GM12878 (cell line): ENCODE data around the gene NPFFR2. TPM values are rescaled to one million over a fixed set of nuclear protein-coding genes. Genes with fewer than 3 reads are reported as not detected.

ENCODE experiments used
- ATAC-seq: fragments of 200-7000 bp; cut with Tn5 transposase; 3 replicates; pipeline ENCODE4 v1.9.1; 2020; ENCODE audit warnings: mild to moderate bottlenecking, moderate library complexity
- BruUV-seq: library from RNA; stranded (reverse); fragments of 400-500 nt; replicated peaks from 2 replicates; lab custom pipeline; 2021; lab: Mats Ljungman, UMichigan
- CTCF ChIA-PET: fragments of 300-600 bp; sonication (Branson Sonifier 250); formaldehyde crosslinking; extraction: SDS; loops from one replicate; lab custom pipeline; 2021; ENCODE audit warnings: inconsistent platforms; lab: Yijun Ruan, JAX
- POLR2A ChIA-PET: fragments of 350-600 bp; formaldehyde crosslinking; extraction: SDS; loops from one replicate; lab custom pipeline; 2021; ENCODE audit warnings: inconsistent platforms; lab: Charles Lee
- RAD21 ChIA-PET: fragments of 300-600 bp; sonication (Branson Sonifier 250); formaldehyde crosslinking; loops from one replicate; lab custom pipeline; 2023; ENCODE audit warnings: antibody characterized with exemption; ENCODE audit not compliant: unreplicated experiment; lab: Charles Lee
- SMC1A ChIA-PET: fragments of 300-600 bp; sonication (Branson Sonifier 250); formaldehyde crosslinking; loops from one replicate; lab custom pipeline; 2023; ENCODE audit not compliant: unreplicated experiment, uncharacterized antibody; lab: Charles Lee
- DNase-seq: peaks from one replicate; pipeline ENCODE4 v3.0.0-alpha.2; 2011; ENCODE audit warnings: low read depth, low spot score
- FAIRE-seq: peaks from 3 replicates; lab custom pipeline; 2011; peaks lifted over from hg19 to GRCh38; lab: Jason Lieb, UNC
- H2AFZ ChIP-seq: 2 replicates; pipeline ENCODE4 v1.6.0; 2011; ENCODE audit warnings: low read depth, low read length, control low read depth; ENCODE audit not compliant: control insufficient read depth
- H3K27ac ChIP-seq: 2 replicates; pipeline ENCODE4 v1.5.1; 2011; ENCODE audit warnings: control low read depth; ENCODE audit not compliant: control insufficient read depth, insufficient read depth
- H3K27me3 ChIP-seq, 2 experiments: replicated peaks in 1 of 2; 2 replicates each; pipeline versions ENCODE4 v1.6.0 to v1.6.1; 2011; ENCODE audit warnings: low read length in 1 of 2; ENCODE audit not compliant: control insufficient read depth in 2 of 2, insufficient read depth in 2 of 2
- H3K36me3 ChIP-seq, 2 experiments: 2 replicates each; pipeline ENCODE4 v1.5.1; 2011; ENCODE audit warnings: low read length in 1 of 2; ENCODE audit not compliant: control insufficient read depth in 2 of 2, insufficient read depth in 2 of 2
- H3K4me1 ChIP-seq: 2 replicates; pipeline ENCODE4 v1.6.1; 2011; ENCODE audit warnings: mild to moderate bottlenecking, low read length, moderate library complexity, mixed read lengths; ENCODE audit not compliant: control insufficient read depth, insufficient read depth
- H3K4me2 ChIP-seq: 2 replicates; pipeline ENCODE4 v1.6.0; 2011; ENCODE audit warnings: control low read depth; ENCODE audit not compliant: control insufficient read depth, insufficient read depth
- H3K4me3 ChIP-seq: fragments of 200-600 bp; sonication (generic); 2 replicates; pipeline ENCODE4 v1.5.1; 2016
- H3K79me2 ChIP-seq: 2 replicates; pipeline ENCODE4 v1.6.0; 2011; ENCODE audit warnings: low read length; ENCODE audit not compliant: control insufficient read depth, insufficient read depth
- H3K9ac ChIP-seq: 2 replicates; pipeline ENCODE4 v1.8.0; 2011; ENCODE audit warnings: low read length, control low read depth, mixed read lengths; ENCODE audit not compliant: control insufficient read depth, insufficient read depth
- H3K9me3 ChIP-seq: replicated peaks from 3 replicates; pipeline ENCODE4 v1.5.1; 2011; ENCODE audit warnings: mild to moderate bottlenecking, low read length; ENCODE audit not compliant: control insufficient read depth, insufficient read depth
- H4K20me1 ChIP-seq: 2 replicates; pipeline ENCODE4 v1.6.0; 2011; ENCODE audit not compliant: control insufficient read depth, insufficient read depth
- ATF7 ChIP-seq: fragments of 450-650 bp; IDR thresholded peaks from 2 replicates; pipeline ENCODE4 v1.6.1; 2016; ENCODE audit warnings: low read depth, mild to moderate bottlenecking
- BMI1 ChIP-seq: fragments of 450-650 bp; IDR thresholded peaks from 2 replicates; pipeline ENCODE4 v1.6.1; 2016; ENCODE audit warnings: mild to moderate bottlenecking, moderate library complexity, borderline replicate concordance
- CREB1 ChIP-seq: IDR thresholded peaks from 2 replicates; pipeline ENCODE4 v1.6.1; 2012; ENCODE audit warnings: low read depth, mild to moderate bottlenecking, inconsistent platforms
- EGR1 ChIP-seq, 2 experiments: IDR thresholded peaks; 1 replicate in 1 of 2; 2 replicates in 1 of 2; pipeline ENCODE4 v1.6.1; 2011 to 2012; ENCODE audit warnings: low read depth in 2 of 2, low read length in 2 of 2, borderline replicate concordance in 1 of 2, mild to moderate bottlenecking in 1 of 2, moderate library complexity in 1 of 2
- ETV6 ChIP-seq, 2 experiments: fragments of 450-650 bp in 1 of 2; IDR thresholded peaks in 1 of 2; conservative IDR thresholded peaks in 1 of 2; 2 replicates each; pipeline ENCODE4 v1.6.1; 2014; ENCODE audit warnings: antibody characterized with exemption in 1 of 2, borderline replicate concordance in 1 of 2, low read depth in 1 of 2, mild to moderate bottlenecking in 1 of 2, moderate library complexity in 1 of 2
- EZH2 ChIP-seq: IDR thresholded peaks from 2 replicates; pipeline ENCODE4 v1.6.1; 2012; ENCODE audit warnings: low read depth, mild to moderate bottlenecking, control low read depth, inconsistent platforms, low read length, borderline replicate concordance; ENCODE audit not compliant: control insufficient read depth
- HCFC1 ChIP-seq: fragments of 150-350 bp; IDR thresholded peaks from 2 replicates; pipeline ENCODE4 v1.6.1; 2014; ENCODE audit warnings: low read length
- HDAC6 ChIP-seq: fragments of 200-600 bp; sonication (generic); IDR thresholded peaks from one replicate; pipeline ENCODE4 v1.8.0; 2017; ENCODE audit warnings: antibody characterized with exemption; ENCODE audit not compliant: unreplicated experiment
- MEF2A ChIP-seq: IDR thresholded peaks from 2 replicates; pipeline ENCODE4 v1.6.1; 2011; ENCODE audit warnings: low read depth, mild to moderate bottlenecking, low read length, moderate library complexity; ENCODE audit not compliant: insufficient read depth
- NR2F1 ChIP-seq: fragments of 450-650 bp; conservative IDR thresholded peaks from 2 replicates; pipeline ENCODE4 v1.6.1; 2017; ENCODE audit warnings: mild to moderate bottlenecking
- RAD51 ChIP-seq: fragments of 450-650 bp; IDR thresholded peaks from 2 replicates; pipeline ENCODE4 v1.6.1; 2016; ENCODE audit warnings: moderate library complexity, mild to moderate bottlenecking, inconsistent platforms
- RCOR1 ChIP-seq: conservative IDR thresholded peaks from 2 replicates; pipeline ENCODE4 v1.6.1; 2012; ENCODE audit warnings: low read depth, low read length, improper control_type of control experiment
- SMARCA5 ChIP-seq: fragments of 450-650 bp; IDR thresholded peaks from 2 replicates; pipeline ENCODE4 v1.6.1; 2017; ENCODE audit warnings: mild to moderate bottlenecking
- SP1 ChIP-seq: IDR thresholded peaks from one replicate; pipeline ENCODE4 v1.6.1; 2011; ENCODE audit warnings: low read depth, low read length
- ZBED1 ChIP-seq: IDR thresholded peaks from 2 replicates; pipeline ENCODE4 v1.6.1; 2016; ENCODE audit warnings: borderline replicate concordance
- ZNF384 ChIP-seq: IDR thresholded peaks from 2 replicates; pipeline ENCODE4 v1.6.1; 2012; ENCODE audit warnings: low read depth, mild to moderate bottlenecking, low read length, improper control_type of control experiment, borderline replicate concordance
- ZNF622 ChIP-seq: fragments of 450-650 bp; IDR thresholded peaks from 2 replicates; pipeline ENCODE4 v1.6.1; 2017; ENCODE audit warnings: mild to moderate bottlenecking, inconsistent platforms
- WGBS: methylation state at CpG from one replicate; pipeline ENCODE4 v1.1.6; 2016; ENCODE audit warnings: low lambda C conversion rate; ENCODE audit not compliant: insufficient replicate concordance, insufficient coverage; ENCODE audit errors: missing lambda C conversion rate; 5-methylcytosine and 5-hydroxymethylcytosine counted together
- in situ Hi-C: fragments of 300-500 bp; cut with MboI; formaldehyde crosslinking; loops from 9 replicates; pipeline ENCODE4 v1.14.3; 2018; ENCODE audit warnings: mixed read lengths
- intact Hi-C: fragments of 100-400 bp; cut with micrococcal nuclease; formaldehyde crosslinking; loops from one replicate; pipeline ENCODE4 v1.14.2; 2022; ENCODE audit not compliant: unreplicated experiment
- polyA plus RNA-seq, 11 experiments: library from polyadenylated mRNA; depleted of rRNA in 4 of 11; unstranded in 6 of 11; stranded (reverse) in 5 of 11; fragments of >200 nt; fragmentation: Nextera tagmentation in 4 of 11; fragmentation: Illumina TruSeq in 1 of 11; extraction: Ambion mirVana in 4 of 11; extraction: Trizol in 1 of 11; gene quantifications; 1 replicate in 1 of 11; 2 replicates in 10 of 11; pipeline versions ENCODE4 v1.2.1 to v1.2.3, GENCODE V29; 2011 to 2016; ENCODE audit warnings: inconsistent platforms in 2 of 11, missing spikeins in 2 of 11, low read depth in 1 of 11
- total RNA-seq, 4 experiments: library from RNA; depleted of rRNA in 3 of 4; stranded (reverse); fragments of >200 nt in 3 of 4; fragmentation: Illumina TruSeq in 1 of 4; extraction: Trizol in 1 of 4; gene quantifications; 2 replicates each; pipeline versions ENCODE4 v1.2.1 to v1.2.3, GENCODE V29; 2013 to 2021
- TF ChIP-seq, protein P1 (sequence below): fragments of 450-650 bp; IDR thresholded peaks from 2 replicates; pipeline ENCODE4 v1.6.1; 2014; ENCODE audit warnings: mild to moderate bottlenecking

Gene NPFFR2
- total and polyA plus RNA-seq, 10 of the 15 experiments (the other 5 are each of a cell fraction or from before 2014, with no cell fraction given), result not detected

DNA sequence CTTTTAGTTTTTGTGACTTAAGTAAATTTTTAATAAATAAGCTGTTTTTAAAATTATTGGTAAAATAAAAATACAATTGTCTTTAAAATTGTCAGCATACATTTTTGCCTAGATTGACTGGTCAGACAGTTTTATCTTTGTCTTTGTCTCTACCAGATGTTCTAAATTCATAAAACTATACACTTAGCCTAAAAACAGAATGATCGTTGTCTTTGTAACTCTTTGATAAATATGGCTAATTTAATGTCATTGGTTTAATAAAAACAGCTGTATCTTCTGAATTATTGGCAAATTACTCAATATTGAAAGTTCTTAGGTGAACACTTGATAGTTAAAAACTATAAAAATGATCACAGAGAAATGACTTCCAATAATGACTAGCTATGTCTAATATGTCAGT, 36.5 kb upstream of the NPFFR2 start:
- Histone ChIP-seq H3K9me3 (no peaks in the 10 kb centered on the region), H3K4me2 (no peak overlapping the region), H4K20me1 (no peaks in the 10 kb centered on the region), H2AFZ (no peak overlapping the region), H3K9ac (no peak overlapping the region), H3K27me3 (no peaks in the 10 kb centered on the region), H3K4me1 (no peaks in the 10 kb centered on the region), H3K27ac (no peak overlapping the region), H3K79me2 (no peaks in the 10 kb centered on the region), H3K4me3 (no peak overlapping the region), H3K36me3 (no peaks in the 10 kb centered on the region)
- BruUV-seq, result no TSS peak
- no peak for DNase-seq
- POLR2A ChIA-PET, result no interaction called here
- intact Hi-C loops (no loop called here), in situ Hi-C loops (no loop called here)
- FAIRE-seq, result no peak
- SMC1A ChIA-PET, result interaction anchor here (1.6 kb wide), 1 partner anchor 18 kb away, joined by 4 read pairs; no protein-coding TSS in a partner anchor
- 25% methylated on average over 1 of the region's 1 CpG for WGBS
- RAD21 ChIA-PET, result no interaction called here
- TF ChIP-seq, protein P1, sequence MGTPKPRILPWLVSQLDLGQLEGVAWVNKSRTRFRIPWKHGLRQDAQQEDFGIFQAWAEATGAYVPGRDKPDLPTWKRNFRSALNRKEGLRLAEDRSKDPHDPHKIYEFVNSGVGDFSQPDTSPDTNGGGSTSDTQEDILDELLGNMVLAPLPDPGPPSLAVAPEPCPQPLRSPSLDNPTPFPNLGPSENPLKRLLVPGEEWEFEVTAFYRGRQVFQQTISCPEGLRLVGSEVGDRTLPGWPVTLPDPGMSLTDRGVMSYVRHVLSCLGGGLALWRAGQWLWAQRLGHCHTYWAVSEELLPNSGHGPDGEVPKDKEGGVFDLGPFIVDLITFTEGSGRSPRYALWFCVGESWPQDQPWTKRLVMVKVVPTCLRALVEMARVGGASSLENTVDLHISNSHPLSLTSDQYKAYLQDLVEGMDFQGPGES, result no peak
- no peak for TF ChIP-seq ETV6 (conservative IDR thresholded peaks at IDR 0.05 in 1 of 2, IDR thresholded peaks at IDR 0.05 in 1 of 2; ENCODE audit: borderline replicate concordance in 1 of 2, low read depth in 1 of 2)
- no peak for TF ChIP-seq MEF2A
- TF ChIP-seq RAD51, result no peak
- TF ChIP-seq ZNF622, result no peak
- no peak for TF ChIP-seq SMARCA5
- TF ChIP-seq EZH2, result no peak
- TF ChIP-seq ZNF384, result no peak
- TF ChIP-seq BMI1, result no peak
- TF ChIP-seq RCOR1, result no peak
- no peak for TF ChIP-seq SP1
- TF ChIP-seq ZBED1, result no peak
- no peak for TF ChIP-seq HDAC6
- TF ChIP-seq HCFC1, result no peak
- TF ChIP-seq CREB1, result no peak
- TF ChIP-seq NR2F1, result no peak
- TF ChIP-seq EGR1 (IDR thresholded peaks at IDR 0.05; ENCODE audit: borderline replicate concordance in 1 of 2, low read depth in 2 of 2, low read length in 2 of 2), result no peak
- TF ChIP-seq ATF7, result no peak
- no peak for ATAC-seq
- CTCF ChIA-PET, result no interaction called here
